Natural killer cell (primary cell): Measurements from ENCODE around the gene CLEC3B. TPM values are rescaled to one million over a fixed set of nuclear protein-coding genes. Genes with fewer than 3 reads are reported as not detected.
A peak's percentile ranks its signal among the peaks of the same experiment; 100 is the strongest.

Experiments
- ATAC-seq, 3 donors: fragments of 150-1000 bp in 2 of 3; fragments of 200-7000 bp in 1 of 3; cut with Tn5 transposase; 1 replicate in 1 of 3; 2 replicates in 2 of 3; pipeline ENCODE4 v1.10.0; 2021; ENCODE audit warnings: mild to moderate bottlenecking in 2 of 3, moderate library complexity in 2 of 3
- DNase-seq, 2 donors: peaks; one replicate each; pipeline versions ENCODE4 v3.0.0 to v3.0.0-alpha.2; 2013 to 2021; ENCODE audit warnings: mixed read lengths in 1 of 2
- H3K27ac ChIP-seq: one replicate; pipeline ENCODE4 v1.5.1; 2013; ENCODE audit warnings: mild to moderate bottlenecking, low read length
- H3K27me3 ChIP-seq: one replicate; pipeline ENCODE4 v1.6.1; 2013; ENCODE audit warnings: low read length; ENCODE audit not compliant: control insufficient read depth, insufficient read depth
- H3K36me3 ChIP-seq: one replicate; pipeline ENCODE4 v1.6.1; 2013; ENCODE audit warnings: low read length; ENCODE audit not compliant: control insufficient read depth, insufficient read depth
- H3K4me1 ChIP-seq: one replicate; pipeline ENCODE4 v1.6.1; 2013; ENCODE audit warnings: low read length; ENCODE audit not compliant: control insufficient read depth, insufficient read depth
- H3K4me3 ChIP-seq: one replicate; pipeline ENCODE4 v1.5.1; 2013; ENCODE audit warnings: low read length
- H3K9me3 ChIP-seq: one replicate; pipeline ENCODE4 v1.6.1; 2013; ENCODE audit warnings: low read length; ENCODE audit not compliant: control insufficient read depth, insufficient read depth
- H3K27ac Mint-ChIP-seq, 2 donors: one replicate each; pipeline ENCODE4 v1.8.0; 2022; ENCODE audit warnings: mild to moderate bottlenecking in 2 of 2, mixed read lengths in 2 of 2, moderate library complexity in 1 of 2
- H3K27me3 Mint-ChIP-seq, 2 donors: one replicate each; pipeline ENCODE4 v1.8.0; 2022; ENCODE audit warnings: low read depth in 2 of 2, mixed read lengths in 2 of 2
- H3K36me3 Mint-ChIP-seq: one replicate; pipeline ENCODE4 v1.8.0; 2022; ENCODE audit warnings: mixed read lengths
- H3K4me1 Mint-ChIP-seq, 2 donors: one replicate each; pipeline ENCODE4 v1.8.0; 2022; ENCODE audit warnings: mixed read lengths in 2 of 2
- H3K4me3 Mint-ChIP-seq: one replicate; pipeline ENCODE4 v1.8.0; 2022; ENCODE audit warnings: mild to moderate bottlenecking, moderate library complexity, mixed read lengths
- H3K9me3 Mint-ChIP-seq, 2 donors: one replicate each; pipeline ENCODE4 v1.8.0; 2022; ENCODE audit warnings: mixed read lengths in 2 of 2
- CTCF ChIP-seq: fragments of 200-600 bp; IDR thresholded peaks from one replicate; pipeline ENCODE4 v1.8.0; 2022; ENCODE audit warnings: antibody characterized with exemption
- WGBS: methylation state at CpG from one replicate; pipeline ENCODE4 v1.1.7; 2013; ENCODE audit warnings: missing lambda C conversion rate; ENCODE audit not compliant: insufficient coverage; 5-methylcytosine and 5-hydroxymethylcytosine counted together
- intact Hi-C: fragments of 100-400 bp; cut with micrococcal nuclease; formaldehyde crosslinking; loops from one replicate; pipeline ENCODE4 v1.14.2; 2022
- total RNA-seq, 4 donors: library from RNA; stranded (reverse); fragments of 120-200 nt in 1 of 4; gene quantifications; one replicate each; pipeline versions ENCODE4 v1.2.3 to v1.2.4, GENCODE V29; 2013 to 2022

CLEC3B gene
- total RNA-seq, 3 donors from 2014 or later (not counting 1 experiment from before 2014, with no cell fraction given), result 0.87 to 1.5 (median 1.1) TPM

- peak overlapping the region; percentile 2 to 50 for H3K27ac Mint-ChIP-seq
- ATAC-seq, result no peak
- peak; percentile 45 for TF ChIP-seq CTCF
- H3K27ac ChIP-seq, result no peak overlapping the region
- no peaks in the 10 kb centered on the region for H3K36me3 Mint-ChIP-seq
- H3K27me3 ChIP-seq, result no peaks in the 10 kb centered on the region
- no peak overlapping the region for H3K4me3 ChIP-seq
- no peak overlapping the region for H3K4me3 Mint-ChIP-seq
- peaks cover 22% of the 10 kb centered on the region for H3K36me3 ChIP-seq
- H3K9me3 Mint-ChIP-seq, result no peaks in the 10 kb centered on the region
- peaks cover 27% of the 10 kb centered on the region for H3K4me1 ChIP-seq
- H3K27me3 Mint-ChIP-seq, result no peaks in the 10 kb centered on the region
- DNase-seq, result peak in 1 of 2 donors; percentile 35
- no peaks in the 10 kb centered on the region for H3K9me3 ChIP-seq
- H3K4me1 Mint-ChIP-seq, result peaks cover 62 to 66% of the 10 kb centered on the region in 2 donors
- WGBS, result 95% methylated on average over 2 of the region's 2 CpGs
- intact Hi-C loops, result no loop called here
These were observed 38.0 kb upstream of the CLEC3B start for GRCh38 chr3:44988073-44988472.

GRCh38 chr3:44989141-44989540 is 37.0 kb upstream of the CLEC3B start:
- intact Hi-C loops, result no loop called here
- no peak for TF ChIP-seq CTCF
- Mint-ChIP-seq H3K4me1 (peaks cover 52 to 57% of the 10 kb centered on the region in 2 donors), H3K9me3 (no peaks in the 10 kb centered on the region), H3K27ac (no peak overlapping the region), H3K27me3 (no peaks in the 10 kb centered on the region), H3K36me3 (no peaks in the 10 kb centered on the region), H3K4me3 (no peak overlapping the region)
- DNase-seq, result no peak
- WGBS, result 99% methylated on average over 8 of the region's 8 CpGs
- Histone ChIP-seq H3K27me3 (no peaks in the 10 kb centered on the region), H3K4me1 (peaks cover 16% of the 10 kb centered on the region), H3K36me3 (peaks cover 26% of the 10 kb centered on the region), H3K27ac (no peak overlapping the region), H3K4me3 (no peak overlapping the region), H3K9me3 (no peaks in the 10 kb centered on the region)
- ATAC-seq, result no peak

- no peaks in the 10 kb centered on the region for H3K9me3 ChIP-seq
- peaks cover 45 to 50% of the 10 kb centered on the region in 2 donors for H3K4me1 Mint-ChIP-seq
- no peak overlapping the region for H3K27ac Mint-ChIP-seq
- H3K27me3 Mint-ChIP-seq, result no peaks in the 10 kb centered on the region
- WGBS, result 100% methylated on average over 1 of the region's 1 CpG
- no peaks in the 10 kb centered on the region for H3K36me3 Mint-ChIP-seq
- no peak overlapping the region for H3K4me3 ChIP-seq
- no peak for TF ChIP-seq CTCF
- no peaks in the 10 kb centered on the region for H3K9me3 Mint-ChIP-seq
- no peaks in the 10 kb centered on the region for H3K27me3 ChIP-seq
- no peak for DNase-seq
- intact Hi-C loops, result no loop called here
- peaks cover 26% of the 10 kb centered on the region for H3K36me3 ChIP-seq
- no peak overlapping the region for H3K4me3 Mint-ChIP-seq
- no peak for ATAC-seq
- peaks cover 11% of the 10 kb centered on the region for H3K4me1 ChIP-seq
- no peak overlapping the region for H3K27ac ChIP-seq
These were observed 36.3 kb upstream of the CLEC3B start for GRCh38 chr3:44989636-44990373.

GRCh38 chr3:44991326-44991725 is 34.8 kb upstream of the CLEC3B start:
- H3K9me3 Mint-ChIP-seq, result no peaks in the 10 kb centered on the region
- no peaks in the 10 kb centered on the region for H3K27me3 ChIP-seq
- no peaks in the 10 kb centered on the region for H3K27me3 Mint-ChIP-seq
- H3K4me3 Mint-ChIP-seq, result no peak overlapping the region
- H3K36me3 Mint-ChIP-seq, result no peaks in the 10 kb centered on the region
- TF ChIP-seq CTCF, result no peak
- peaks cover 31% of the 10 kb centered on the region for H3K36me3 ChIP-seq
- H3K27ac Mint-ChIP-seq, result no peak overlapping the region
- H3K4me1 Mint-ChIP-seq, result peaks cover 40 to 55% of the 10 kb centered on the region in 2 donors
- no peak overlapping the region for H3K27ac ChIP-seq
- WGBS, result no CpG with 5 or more reads among the region's 1 CpG
- intact Hi-C loops, result no loop called here
- DNase-seq (peak in 1 of 2 donors; percentile 30), ATAC-seq (no peak)
- H3K9me3 ChIP-seq, result no peaks in the 10 kb centered on the region
- H3K4me3 ChIP-seq, result no peak overlapping the region
- H3K4me1 ChIP-seq, result no peaks in the 10 kb centered on the region
